HL-60 (cell line): ENCODE measurements around the gene LAMP5.

ENCODE experiments used
- TF ChIP-seq, protein P1 (sequence below): IDR thresholded peaks from 2 replicates; pipeline ENCODE4 v1.6.1; 2012; ENCODE audit warnings: low read depth; ENCODE audit not compliant: insufficient replicate concordance
- TF ChIP-seq, protein P2 (sequence below): IDR thresholded peaks from one replicate; pipeline ENCODE4 v1.5.1; 2011; ENCODE audit warnings: low read length, control low read depth, inconsistent platforms; ENCODE audit not compliant: insufficient read depth

DNA sequence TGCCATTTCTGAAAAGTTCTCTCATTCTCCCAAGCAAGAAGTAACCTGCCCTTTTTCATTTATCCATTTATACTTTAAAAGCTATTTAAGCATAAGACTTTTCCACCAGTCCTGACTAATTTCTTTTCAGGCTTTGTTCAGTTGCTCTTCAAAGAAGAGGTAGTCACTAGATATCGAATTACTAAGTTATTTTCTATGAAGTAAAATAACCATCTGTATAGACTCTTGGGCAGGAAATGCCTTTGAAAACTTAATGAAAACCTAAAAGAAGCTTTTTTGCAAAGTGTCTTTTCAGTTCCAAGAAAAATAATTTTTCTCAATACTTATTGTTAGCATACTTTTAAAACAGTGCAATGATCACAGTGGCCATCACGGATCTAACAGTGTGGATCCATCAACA is 31.3 kb upstream of the LAMP5 start:
- TF ChIP-seq, protein P1, sequence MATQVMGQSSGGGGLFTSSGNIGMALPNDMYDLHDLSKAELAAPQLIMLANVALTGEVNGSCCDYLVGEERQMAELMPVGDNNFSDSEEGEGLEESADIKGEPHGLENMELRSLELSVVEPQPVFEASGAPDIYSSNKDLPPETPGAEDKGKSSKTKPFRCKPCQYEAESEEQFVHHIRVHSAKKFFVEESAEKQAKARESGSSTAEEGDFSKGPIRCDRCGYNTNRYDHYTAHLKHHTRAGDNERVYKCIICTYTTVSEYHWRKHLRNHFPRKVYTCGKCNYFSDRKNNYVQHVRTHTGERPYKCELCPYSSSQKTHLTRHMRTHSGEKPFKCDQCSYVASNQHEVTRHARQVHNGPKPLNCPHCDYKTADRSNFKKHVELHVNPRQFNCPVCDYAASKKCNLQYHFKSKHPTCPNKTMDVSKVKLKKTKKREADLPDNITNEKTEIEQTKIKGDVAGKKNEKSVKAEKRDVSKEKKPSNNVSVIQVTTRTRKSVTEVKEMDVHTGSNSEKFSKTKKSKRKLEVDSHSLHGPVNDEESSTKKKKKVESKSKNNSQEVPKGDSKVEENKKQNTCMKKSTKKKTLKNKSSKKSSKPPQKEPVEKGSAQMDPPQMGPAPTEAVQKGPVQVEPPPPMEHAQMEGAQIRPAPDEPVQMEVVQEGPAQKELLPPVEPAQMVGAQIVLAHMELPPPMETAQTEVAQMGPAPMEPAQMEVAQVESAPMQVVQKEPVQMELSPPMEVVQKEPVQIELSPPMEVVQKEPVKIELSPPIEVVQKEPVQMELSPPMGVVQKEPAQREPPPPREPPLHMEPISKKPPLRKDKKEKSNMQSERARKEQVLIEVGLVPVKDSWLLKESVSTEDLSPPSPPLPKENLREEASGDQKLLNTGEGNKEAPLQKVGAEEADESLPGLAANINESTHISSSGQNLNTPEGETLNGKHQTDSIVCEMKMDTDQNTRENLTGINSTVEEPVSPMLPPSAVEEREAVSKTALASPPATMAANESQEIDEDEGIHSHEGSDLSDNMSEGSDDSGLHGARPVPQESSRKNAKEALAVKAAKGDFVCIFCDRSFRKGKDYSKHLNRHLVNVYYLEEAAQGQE: no peak
- TF ChIP-seq, protein P2, sequence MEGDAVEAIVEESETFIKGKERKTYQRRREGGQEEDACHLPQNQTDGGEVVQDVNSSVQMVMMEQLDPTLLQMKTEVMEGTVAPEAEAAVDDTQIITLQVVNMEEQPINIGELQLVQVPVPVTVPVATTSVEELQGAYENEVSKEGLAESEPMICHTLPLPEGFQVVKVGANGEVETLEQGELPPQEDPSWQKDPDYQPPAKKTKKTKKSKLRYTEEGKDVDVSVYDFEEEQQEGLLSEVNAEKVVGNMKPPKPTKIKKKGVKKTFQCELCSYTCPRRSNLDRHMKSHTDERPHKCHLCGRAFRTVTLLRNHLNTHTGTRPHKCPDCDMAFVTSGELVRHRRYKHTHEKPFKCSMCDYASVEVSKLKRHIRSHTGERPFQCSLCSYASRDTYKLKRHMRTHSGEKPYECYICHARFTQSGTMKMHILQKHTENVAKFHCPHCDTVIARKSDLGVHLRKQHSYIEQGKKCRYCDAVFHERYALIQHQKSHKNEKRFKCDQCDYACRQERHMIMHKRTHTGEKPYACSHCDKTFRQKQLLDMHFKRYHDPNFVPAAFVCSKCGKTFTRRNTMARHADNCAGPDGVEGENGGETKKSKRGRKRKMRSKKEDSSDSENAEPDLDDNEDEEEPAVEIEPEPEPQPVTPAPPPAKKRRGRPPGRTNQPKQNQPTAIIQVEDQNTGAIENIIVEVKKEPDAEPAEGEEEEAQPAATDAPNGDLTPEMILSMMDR: no peak
